GM12873 (cell line): ENCODE measurements around the gene KCNIP1.

ENCODE experiments used
- CTCF ChIP-seq: IDR thresholded peaks from 2 replicates; pipeline ENCODE4 v1.5.1; 2012; ENCODE audit warnings: low read depth, mild to moderate bottlenecking, moderate library complexity, low read length, control low read depth; ENCODE audit not compliant: insufficient read depth; ENCODE audit errors: missing control alignments

The KCNIP1 gene

GRCh38 chr5:170589643-170590042, 85.8 kb downstream of the KCNIP1 start:
- TF ChIP-seq CTCF, result no peak

- no peak for TF ChIP-seq CTCF
Observed at GRCh38 chr5:170590566-170590965, 86.7 kb downstream of the KCNIP1 start.

GRCh38 chr5:170591054-170591453, 87.2 kb downstream of the KCNIP1 start:
- no peak for TF ChIP-seq CTCF

- TF ChIP-seq CTCF, result no peak
Observed at GRCh38 chr5:170596482-170597044, 92.7 kb downstream of the KCNIP1 start.

GRCh38 chr5:170597109-170597751, 93.4 kb downstream of the KCNIP1 start:
- TF ChIP-seq CTCF, result no peak

GRCh38 chr5:170597872-170598271, 94.1 kb downstream of the KCNIP1 start:
- no peak for TF ChIP-seq CTCF

- no peak for TF ChIP-seq CTCF
Observed at GRCh38 chr5:170599756-170600155, 95.9 kb downstream of the KCNIP1 start.
